GM19023 (cell line): ENCODE data around the gene SST.
"Not testable (repeated sequence)": the region's sequence is repeated elsewhere in the genome, so short reads cannot be mapped to it uniquely, and the experiment has no call there.

Experiments
- ATAC-seq: cut with Tn5 transposase; IDR thresholded peaks from one replicate; pipeline ENCODE4 v1.9.1; 2021; ENCODE audit warnings: mild to moderate bottlenecking, moderate library complexity; ENCODE audit not compliant: unreplicated experiment

SST gene

DNA sequence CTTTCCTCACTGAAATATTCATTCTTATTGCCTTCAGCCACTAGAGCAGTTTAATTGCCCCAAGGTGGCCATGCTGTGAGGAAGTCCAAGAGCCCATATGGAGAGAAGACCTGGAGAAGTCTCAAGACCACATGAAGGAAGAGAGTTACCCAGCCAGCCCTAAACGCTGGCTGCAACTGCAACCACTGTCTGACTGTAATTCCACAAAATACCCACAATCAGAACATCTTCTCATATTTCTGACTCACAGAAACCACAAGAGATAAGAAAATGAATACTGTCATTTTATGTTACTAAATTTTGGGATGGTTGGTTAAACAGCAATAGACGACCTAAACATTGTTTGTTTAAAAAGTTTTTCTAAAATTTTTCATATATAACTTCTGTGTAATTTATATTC lies 14.7 kb upstream of the SST start:
- no peak for ATAC-seq

DNA sequence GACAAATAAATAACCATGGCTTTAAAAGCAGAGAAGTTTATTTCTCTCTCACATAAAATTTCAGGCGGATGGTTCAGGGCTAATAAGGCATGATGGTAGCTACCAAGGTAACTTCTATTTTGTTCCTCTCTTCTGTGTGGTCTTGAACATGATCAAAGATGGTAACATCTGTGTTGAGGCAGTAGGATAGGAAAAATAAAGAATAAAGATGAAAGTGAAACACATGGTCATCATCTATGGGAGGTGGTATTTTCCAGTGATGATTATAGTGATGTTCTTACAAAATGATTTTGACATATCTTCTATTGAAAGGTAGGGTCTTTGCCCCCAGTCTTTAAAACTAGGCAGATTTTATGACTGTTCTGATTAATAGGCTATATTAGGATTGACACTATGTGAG lies 14.2 kb upstream of the SST start:
- ATAC-seq: no peak

DNA sequence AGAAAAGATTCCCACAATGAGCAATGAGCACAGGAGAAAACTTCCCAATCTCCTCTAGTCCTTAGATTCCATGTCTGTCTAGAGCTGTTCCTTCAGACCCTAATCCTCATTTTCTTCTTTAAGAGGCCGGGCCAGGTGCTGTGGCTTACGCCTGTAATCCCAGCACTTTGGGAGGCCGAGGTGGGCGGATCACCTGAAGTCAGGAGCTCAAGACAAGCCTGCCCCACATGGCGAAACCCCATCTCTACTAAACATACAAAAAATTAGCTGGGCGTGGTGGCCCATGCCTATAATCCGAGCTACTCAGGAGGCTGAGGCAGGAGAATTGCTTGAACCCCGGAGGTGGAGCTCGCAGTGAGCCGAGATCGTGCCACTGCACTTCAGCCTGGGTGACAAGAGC lies 11.6 kb upstream of the SST start:
- not testable (repeated sequence) for ATAC-seq

DNA sequence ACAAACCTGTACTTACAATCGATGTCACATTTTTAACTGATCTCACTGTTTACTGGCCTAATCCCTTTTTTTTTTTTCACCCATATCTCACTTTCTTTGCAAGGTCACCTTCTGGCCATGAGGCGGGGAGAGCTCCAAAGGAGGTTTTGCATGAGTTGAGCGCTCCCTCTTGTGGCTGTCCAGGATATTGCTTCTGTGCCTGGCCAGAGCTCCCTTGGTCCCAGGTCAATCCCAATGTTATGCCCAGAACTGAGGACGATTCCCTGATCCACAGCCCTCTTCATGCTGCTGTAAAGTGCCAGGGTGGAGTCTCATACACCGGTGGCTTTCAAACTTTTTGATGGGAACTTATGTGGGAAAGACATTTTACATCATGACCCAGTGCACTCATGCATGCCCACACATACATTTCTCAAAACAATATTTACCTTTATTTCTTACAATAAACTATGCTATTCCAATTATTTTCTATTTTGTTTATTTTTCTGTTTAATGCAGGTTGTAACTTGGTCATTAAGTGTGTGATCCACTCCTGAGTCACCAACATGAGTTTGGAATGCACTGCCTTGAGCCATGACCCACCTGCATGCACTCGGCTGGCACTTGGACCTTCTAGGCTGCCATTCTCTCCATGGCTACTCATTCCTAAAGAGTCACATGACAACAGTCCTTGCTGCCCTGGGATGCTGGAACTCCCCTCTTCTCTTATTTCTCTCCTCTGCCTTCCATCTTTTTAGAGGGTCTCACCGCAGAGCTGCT lies 9.6 kb upstream of the SST start:
- ATAC-seq: no peak

DNA sequence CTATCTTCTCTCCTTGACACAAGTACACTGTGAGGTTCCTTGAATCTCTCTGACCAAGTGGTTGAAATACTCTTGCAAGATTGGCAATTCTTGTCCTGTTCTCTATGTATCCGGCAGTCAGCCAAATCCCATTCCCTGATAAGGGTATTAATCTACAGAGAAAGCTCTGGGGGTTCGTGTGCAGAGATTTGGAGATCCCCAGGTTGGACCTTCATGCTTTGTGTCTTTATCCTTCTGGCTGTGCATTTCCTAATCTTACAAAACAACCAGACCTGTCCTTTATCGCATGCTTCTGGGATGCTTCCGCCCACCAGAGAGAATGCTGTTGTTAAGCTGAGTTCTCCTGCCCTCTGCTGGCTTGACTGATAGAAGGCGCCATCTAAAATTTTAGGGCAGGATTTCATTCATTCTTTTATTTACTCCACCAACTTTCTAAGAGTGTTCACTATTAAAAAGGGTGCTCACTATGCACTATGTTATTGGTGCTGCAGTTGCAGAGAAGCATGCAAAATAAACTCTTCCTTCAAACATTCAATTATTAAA lies 8.6 kb upstream of the SST start:
- no peak for ATAC-seq

DNA sequence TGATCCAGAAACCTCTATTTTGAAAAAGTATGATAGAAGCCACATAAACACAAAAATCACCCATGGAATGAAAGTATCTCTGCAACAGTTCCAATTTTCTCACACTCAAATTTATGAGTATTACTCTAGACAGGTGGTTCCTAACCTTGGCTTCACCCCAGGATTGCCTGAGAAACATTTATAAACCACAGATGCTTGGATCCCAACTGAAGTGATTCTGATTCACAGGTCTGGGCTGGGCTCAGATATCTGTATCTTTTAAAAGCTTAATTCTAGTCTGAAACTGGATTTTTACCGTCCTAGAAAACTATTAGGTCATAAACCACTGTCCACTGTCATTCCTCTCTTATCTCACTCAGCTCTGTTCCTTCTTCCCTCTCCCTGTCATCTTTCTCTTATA lies 7.4 kb upstream of the SST start:
- no peak for ATAC-seq

DNA sequence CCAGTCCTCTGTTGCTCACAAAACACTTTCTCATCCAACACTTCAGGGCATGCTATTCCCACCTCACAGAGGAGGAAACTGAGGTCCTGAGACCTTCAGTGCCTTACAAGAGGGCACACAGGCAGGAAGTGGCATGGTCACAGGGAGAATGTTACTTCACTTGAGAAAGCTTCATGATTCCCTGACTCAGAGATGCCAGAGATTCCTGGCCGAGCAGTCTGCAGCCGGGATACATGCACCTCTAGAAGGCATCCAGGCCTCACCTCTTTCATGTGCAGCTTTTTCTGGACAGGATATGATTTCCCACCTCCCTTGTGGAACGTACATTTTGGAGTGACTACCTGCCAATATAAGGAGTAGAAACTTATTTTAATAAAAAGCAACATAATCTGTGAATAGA lies 2.8 kb upstream of the SST start:
- ATAC-seq: no peak

DNA sequence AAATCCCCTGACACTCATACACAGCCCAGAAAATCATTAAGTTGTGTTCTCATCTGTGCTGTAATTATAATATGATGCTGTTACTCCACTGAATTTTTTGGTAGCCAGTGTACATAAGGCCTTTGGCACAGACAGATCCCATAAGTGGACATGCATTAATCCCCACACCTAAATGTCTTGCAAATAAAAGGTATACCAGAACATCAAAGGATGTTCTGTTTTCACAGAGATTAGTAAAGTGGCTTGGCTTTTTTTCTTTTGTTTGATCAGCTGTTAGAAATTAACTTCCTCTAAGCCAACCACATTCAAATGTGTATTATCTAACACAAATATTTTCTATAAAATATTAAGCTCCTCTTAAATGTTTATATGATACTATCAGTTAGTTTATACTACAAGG lies 2.7 kb downstream of the SST start:
- ATAC-seq: no peak

DNA sequence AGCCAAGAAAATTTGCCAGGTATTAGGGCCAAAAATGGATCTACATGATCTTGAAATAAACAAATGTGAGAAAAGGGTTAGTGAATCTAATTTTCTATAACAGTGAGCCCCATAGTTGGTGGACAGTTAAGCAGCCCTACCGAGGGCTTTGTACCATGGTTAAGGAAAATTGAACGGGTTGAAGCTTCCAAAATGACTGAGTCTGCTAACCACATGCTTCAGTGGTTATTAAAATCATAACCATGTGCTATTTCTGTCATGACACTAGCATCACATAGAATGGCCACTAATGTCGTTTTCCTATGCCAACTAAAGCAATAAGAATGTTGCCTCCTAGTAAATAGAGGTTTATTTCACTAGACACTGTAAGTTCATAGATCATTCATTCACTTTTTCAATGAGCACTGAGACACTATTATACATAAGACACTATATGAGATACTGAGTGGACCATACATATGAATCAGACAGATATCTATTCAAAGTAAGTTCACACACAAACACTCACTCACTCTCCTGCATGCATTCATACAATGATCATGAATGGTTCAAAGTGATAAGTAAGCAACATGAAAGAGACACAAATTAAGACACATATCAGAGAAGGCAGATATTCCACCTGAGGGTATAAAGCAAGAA lies 4.3 kb downstream of the SST start:
- no peak for ATAC-seq

DNA sequence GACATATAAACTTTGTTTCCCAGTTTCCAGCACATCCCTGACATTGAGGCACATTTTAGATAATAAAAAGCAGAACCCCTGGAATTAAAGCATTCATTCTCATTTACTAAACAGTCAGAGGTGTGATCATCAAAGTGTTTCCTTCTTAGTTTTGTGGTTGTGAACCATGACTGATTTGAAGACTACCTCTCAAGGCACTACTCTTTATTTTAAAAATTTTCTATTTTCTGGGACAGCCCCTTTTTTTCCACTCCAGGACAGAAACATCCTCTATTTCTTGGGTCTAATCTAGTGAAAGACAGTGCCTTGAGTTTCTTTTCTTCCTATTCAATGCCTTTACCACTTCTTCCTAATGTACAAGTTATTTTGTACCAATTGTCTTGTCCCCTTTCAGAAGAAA lies 5.2 kb downstream of the SST start:
- no peak for ATAC-seq

DNA sequence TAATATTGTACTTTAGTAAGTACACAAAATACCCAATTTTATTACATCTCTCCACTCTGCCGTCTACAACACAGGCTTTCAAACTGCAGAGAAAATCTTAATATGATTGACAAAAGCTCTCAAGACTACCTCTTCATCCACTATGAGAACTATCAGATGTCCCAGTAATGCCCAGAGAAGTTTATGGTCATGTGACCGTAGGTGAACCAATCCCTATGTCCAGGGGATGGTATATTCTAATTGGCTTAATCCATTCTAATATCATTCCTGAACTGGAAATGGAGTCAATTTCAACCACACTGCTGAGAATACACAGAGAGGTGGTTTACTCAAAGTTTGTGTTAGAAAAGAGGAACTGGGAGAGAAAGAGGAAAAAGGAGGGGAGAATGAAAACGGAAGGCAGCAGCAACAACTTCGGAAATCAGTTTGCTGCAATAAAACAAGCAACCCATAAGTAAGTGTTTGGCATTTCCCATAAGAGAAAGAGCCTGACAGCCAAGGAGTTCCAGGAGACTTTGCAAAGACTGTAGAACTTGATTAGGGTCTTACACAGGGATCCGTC lies 7.3 kb downstream of the SST start:
- no peak for ATAC-seq

DNA sequence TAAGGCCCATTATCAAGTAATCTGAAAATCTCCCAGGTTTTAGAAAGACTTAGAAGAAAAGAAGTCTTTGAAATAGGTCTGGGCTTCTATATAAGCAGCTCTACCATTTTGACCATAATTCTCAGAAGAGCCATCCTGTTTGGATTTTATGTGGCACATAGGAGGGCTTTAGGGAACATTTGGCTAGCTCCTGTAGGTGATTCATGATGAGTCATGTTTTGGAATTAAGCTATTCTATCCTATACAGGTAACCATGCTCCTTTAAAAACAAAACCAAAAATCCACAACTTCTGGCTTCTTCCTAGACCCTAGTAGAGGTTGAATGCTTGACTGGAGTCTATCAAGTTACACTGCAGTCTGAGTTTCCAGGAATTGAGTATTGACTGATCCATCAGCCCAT lies 8.9 kb downstream of the SST start:
- ATAC-seq: no peak

DNA sequence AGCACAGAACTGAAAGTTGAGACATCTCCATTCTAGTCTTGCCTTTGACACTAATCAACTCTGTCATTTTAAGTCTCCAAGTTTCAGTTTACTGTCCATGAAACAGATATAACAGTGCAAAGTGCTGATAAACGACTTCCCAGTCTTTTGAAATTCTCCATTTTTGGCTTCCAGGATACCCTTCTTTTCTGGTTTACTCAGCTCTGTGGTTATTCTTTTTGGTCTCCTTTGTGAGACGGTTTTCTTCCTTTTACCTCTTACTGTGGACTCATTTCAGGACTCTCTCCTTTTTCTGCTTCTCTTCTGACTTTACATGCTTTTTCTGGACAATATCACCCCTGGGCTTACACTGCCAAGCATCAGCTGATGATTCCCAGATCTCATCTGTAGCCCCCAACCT lies 18.9 kb downstream of the SST start:
- no peak for ATAC-seq

DNA sequence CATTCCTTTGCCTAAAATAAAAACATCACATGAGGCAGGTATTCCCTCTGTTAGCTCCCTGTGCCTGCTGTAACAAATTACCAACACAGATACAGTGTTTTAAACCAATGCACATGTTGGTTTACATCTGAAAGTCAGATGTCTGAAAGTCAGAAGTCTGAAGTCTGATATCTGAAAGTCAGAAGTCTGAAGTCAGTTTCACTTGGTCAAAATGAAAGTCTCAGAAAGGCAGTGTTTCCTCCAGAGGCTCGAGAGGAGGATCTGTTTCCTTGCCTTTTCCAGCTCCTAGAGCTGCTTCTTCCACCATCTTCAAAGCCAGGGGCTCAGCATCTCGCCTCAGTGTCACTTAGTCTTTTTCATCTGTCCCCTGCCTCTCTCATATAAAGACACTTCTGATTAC lies 22.0 kb downstream of the SST start:
- peak; percentile 81 for ATAC-seq

DNA sequence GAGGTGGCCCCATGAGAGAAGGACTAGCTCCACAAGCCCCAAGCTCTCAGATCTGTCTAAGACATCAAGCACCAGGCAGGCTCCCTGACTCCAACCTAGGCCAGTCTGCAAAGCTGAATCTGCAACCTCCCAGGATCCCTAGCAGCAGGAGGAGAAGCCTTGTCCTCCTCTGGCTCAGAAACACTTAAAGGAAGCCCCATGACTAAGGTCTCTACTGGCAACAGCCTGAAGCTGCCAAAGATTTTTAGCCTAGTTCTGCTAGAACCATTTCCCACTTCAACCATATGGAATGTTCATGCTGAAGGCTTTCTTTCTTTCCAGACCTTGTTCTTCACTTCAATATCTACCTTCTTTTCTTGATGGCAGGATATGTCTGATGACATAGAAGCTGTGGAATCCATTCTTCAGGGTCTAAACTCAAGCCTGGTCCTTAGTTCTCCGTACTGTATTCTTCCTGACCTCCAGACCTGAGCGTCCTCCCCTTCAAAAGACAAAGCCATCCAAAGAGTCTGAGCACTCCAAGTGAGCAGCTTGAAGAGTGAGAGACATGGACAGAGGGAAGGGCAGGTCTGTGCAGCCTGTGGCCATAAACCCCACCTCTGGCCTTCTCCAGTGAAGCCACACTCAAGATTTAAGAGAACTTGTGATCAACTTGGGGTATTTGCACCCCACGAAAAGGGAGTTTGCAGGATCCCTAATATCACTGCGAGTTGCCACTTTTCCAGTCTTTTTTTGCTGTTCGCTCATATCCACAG lies 23.1 kb downstream of the SST start:
- no peak for ATAC-seq

DNA sequence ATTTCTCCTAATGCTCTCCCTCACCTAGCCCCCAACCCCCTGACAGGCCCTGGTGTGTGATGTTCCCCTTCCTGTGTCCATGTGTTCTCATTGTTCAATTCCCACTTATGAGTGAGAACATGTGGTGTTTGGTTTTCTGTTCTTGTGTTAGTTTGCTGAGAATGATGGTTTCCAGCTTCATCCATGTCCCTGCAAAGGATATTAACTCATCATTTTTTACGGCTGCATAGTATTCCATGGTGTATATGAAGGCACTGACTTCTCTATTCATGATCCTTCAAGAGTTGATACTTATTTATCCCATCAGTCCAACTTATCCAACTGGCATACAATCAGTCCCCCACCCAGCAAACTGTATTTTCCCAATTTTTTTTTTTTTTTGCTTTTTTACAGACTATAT lies 24.8 kb downstream of the SST start:
- not testable (repeated sequence) for ATAC-seq

DNA sequence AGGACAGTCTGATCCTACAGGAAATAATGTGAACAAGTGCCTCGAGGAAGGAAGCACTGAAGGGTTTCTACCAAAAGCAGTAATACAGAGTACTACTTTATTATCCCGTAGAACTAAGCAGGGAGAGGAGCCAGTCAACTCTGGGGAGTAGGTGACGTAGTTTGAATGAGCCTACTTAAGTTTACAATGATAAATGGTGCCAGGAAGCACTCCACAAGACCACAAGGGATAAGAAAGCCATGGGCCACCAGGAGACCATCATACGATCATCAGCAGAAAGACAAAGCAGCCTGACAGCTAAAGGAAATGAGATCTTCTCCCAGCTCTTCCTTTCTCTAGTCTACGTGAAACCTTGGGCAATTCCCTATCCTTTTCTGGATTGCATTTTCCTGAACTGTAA lies 27.3 kb downstream of the SST start:
- ATAC-seq: no peak

DNA sequence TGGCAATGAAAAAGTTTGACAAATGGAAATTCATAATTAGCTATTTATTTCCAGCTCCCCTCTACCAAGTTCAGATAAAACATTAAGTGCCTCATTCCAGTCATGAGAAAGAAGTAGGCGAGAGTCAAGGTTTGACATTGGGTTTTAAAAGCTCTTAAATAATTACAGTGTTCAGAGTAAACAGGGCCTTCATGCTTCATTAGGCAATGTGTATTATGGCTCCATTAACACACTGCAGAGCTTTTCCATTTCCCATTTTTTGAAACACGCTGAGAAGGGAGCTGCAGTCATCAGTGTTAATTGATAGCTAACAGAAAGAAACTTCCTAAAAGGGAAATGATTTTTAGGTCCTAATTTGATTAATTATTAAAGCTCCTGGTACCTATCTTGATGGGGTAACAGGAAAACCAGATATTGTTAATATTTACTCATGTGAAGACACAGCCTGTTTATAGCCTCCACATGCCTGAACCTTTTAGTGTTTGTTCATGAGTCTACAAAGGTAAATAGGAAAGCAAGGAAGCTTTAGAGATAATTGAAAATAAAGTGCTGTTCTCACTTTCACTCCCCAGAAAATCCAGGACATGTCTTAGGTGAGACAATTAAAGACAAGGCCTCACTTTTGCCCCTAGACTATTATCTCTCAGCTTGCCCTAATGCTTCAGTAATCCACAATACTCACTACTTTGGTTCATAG lies 28.7 kb downstream of the SST start:
- no peak for ATAC-seq

DNA sequence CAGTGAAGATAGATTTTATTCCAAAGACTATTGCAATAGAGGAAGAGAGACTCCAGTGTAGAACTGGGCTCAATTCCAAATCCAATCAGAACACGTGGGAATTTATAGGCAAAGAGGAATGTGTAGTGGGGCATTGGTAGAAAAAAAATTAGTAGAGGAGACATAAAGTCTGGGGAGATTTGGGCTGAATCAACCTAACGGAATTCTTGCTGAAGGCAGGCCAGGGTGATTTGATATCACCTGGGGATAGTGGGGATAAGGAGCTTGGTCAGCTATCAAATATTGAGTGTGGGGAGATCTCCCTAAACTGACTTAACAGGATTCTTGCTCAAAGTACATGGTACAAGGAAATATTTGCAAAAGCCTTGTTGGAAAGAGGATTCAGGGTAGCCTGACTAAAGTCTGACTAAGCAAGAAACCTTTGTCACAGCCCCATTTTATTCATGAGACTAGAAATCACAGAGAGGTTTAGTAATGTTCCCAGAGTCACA lies 29.6 kb downstream of the SST start:
- ATAC-seq: no peak

DNA sequence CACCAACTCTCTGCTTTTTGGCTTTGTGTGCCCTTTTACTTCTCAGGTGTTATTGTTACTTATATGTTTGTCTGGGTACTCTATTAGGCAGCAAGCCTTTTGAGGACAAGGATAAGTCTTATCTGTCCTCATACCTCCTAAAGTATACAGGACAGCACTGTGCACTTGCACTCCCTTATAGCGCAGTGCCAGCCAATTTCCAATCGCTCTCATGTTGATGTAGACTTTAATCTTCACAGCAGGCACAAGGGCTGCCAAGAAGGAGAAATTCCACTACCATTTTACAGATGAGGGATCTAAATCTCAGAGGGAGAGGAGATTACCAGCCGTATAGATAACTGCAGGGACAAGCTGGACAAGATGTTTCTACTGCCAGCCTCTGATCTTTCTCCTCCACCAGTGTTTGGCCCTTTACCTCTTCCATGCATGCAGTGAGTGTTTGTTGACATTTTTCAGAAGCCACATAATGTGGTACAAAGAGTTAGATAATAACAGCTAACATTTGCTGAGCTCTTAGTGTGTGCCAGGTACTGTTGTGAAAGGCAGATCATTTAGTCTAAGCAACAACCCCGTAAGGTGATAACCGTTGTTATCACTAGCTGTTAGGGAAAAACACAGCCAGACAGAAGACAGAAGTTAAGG lies 30.1 kb downstream of the SST start:
- ATAC-seq: no peak
